NCI-H2029 treated with DMSO at 0.1 percent for 48 hours (cell line): ENCODE measurements around the gene SPACA4.
"Not testable (repeated sequence)": the region's sequence is repeated elsewhere in the genome, so short reads cannot be mapped to it uniquely, and the experiment has no call there.

ENCODE experiments used
- DNase-seq: peaks from one replicate; lab custom pipeline; 2025; lab: John Stamatoyannopoulos, UW

The SPACA4 gene, protein sequence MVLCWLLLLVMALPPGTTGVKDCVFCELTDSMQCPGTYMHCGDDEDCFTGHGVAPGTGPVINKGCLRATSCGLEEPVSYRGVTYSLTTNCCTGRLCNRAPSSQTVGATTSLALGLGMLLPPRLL

DNA sequence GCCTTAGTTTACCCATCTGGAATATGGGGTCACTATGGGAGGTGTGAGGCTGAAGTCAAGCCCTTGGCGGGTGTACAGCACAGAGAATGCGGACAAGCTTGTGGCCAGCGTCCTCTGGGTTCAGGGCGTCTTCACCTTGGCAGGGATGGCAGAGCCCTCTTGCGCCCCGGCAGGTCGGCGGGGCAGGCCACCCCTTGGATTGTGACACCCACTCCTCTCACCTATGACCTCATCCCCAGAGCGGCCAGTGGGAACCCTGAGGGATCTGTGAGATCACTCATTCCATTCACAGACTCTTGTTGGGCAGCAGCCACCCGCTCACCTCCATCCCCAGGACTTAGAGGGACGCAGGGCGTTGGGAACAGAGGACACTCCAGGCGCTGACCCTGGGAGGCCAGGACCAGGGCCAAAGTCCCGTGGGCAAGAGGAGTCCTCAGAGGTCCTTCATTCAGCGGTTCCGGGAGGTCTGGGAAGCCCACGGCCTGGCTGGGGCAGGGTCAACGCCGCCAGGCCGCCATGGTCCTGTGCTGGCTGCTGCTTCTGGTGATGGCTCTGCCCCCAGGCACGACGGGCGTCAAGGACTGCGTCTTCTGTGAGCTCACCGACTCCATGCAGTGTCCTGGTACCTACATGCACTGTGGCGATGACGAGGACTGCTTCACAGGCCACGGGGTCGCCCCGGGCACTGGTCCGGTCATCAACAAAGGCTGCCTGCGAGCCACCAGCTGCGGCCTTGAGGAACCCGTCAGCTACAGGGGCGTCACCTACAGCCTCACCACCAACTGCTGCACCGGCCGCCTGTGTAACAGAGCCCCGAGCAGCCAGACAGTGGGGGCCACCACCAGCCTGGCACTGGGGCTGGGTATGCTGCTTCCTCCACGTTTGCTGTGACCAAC lies at the start of gene SPACA4:
SPACA4 (plus strand) TSS at position 280 of the 896 bp plus-strand sequence; CDS start at position 517, 237 bp downstream.
- no peak for DNase-seq

DNA sequence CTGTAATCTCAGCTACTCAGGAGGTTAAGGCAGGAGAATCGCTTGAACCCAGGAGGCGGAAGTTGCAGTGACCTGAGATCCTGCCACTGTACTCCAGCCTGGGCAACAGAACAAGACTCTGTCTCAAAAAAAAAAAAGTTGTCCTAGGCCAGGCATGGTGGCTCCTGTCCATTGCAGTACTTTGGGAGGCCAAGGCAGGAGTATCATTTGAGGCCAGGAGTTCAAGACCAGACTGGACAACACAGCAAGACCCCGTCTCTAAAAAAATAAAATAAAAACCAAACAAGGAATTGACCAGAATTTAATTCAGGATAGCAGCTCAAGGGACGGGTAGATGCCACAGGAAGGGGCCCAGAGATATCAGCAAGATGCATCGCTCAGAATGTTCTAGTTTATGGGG lies 49.7 kb upstream of the SPACA4 start:
- DNase-seq: no peak

DNA sequence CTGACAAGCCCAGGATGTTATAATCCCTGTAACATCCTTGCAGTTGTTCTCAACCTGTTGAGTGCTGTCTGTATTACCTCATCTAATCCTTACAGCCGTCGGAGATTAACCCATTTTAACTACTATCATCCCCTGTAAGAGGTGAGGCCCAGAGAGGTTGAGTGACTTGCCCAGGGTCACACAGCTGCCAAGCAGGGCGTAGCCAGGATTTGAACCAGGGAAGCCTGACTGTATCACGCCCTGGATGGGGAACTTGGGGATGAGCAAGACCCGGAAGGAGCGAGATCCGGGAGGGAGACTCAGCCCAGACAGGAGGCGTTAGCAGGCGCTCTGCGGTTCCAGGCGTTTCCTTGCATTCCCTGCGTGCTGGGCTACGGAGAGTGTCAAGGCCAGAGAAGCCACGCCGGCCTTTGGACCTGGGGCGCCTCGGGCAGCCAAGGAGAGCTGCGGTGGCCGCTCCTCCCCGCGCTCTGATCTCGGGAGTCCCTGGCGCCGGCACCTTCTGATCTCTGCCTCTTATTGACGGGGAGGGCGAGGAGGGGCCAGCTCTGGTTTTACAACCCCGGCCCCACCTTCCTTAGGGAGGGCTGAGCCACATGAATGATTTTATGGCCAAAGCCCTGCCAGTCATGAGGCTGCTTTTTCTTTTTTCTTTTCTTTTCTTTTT lies 48.4 kb upstream of the SPACA4 start:
- no peak for DNase-seq

DNA sequence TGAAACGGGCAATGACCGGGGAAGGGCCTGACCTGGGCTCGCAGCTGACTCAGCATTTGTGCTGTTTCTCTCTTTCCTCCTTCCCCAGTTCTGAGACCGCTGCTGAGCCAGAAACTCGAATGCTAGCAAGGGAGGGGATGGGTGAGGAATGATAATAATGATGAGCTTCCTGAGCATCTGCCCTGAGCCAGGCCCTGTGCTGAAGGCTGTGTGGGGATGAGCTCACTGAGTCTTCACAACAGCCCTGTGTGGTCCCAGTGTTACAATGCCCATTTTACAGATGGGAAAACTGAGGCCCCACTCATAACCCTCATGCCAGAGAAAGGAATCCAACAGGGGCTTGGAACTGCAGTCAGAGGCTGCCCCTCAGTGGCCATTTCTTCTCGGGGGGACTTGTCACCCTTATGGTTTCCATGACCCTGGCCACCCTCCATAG lies 46.4 kb upstream of the SPACA4 start:
- DNase-seq: no peak

DNA sequence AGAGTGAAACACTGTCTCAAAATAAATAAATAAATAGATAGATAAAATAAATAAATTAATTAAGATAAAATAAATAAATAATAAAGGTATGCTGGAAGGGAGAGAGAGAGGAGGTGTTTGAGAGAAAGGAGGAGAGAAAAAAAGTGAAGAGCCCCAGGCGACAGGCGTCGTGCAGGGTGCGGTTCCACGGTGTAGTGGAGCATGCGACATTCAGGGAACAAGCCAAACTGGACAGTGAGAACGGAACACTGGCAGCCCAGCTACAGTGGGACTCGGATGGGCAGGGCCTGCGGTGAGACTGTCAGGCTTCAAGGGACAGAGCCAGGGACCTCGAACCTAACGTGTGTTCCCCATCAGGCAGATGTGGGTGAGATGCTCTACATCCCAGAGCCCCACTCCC lies 45.1 kb upstream of the SPACA4 start:
- no peak for DNase-seq

DNA sequence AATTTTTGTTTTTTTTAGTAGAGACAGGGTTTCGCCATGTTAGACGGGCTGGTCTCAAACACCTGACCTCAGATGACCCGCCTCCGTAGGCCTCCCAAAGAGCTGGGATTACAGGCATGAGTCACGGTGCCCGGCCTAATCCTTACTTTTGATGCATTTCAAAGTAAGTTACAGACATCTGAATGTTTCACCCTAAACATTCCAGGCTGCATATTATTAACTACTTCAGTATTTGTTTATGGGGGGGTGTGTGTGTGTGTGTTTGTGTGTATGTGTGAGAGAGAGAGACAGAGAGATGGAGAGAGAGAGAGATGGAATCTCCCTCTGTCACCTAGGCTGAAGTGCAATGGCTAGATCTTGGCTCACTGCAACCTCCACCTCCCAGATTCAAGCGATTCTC lies 41.5 kb upstream of the SPACA4 start:
- no peak for DNase-seq

DNA sequence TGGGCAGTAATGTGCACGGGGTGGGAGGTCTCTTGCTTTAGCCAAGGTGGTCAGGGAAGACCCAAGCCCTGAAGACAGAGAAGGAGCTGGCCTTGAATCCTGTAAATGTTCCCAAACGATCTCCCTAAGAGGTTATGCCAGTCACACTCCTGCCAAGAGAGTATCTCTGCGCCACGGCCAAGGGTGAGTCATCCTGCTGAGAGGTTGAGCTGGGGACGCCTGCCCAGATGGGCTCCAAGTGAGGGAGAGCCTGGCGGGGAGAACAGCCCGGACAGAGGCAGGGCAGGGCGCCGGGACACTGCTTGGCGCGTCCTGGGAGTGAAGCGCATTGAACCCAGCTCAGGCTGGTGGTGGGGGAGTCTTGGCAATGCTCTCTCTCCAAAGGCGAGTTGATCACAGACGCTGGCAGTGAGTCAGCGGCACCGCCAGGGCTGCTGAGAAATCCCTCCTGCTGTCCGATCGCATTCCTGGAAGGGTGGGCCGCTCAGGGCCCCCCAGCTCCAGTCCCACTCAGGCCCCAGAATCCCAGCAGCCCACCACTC lies 38.1 kb upstream of the SPACA4 start:
- DNase-seq: peak; percentile 75

DNA sequence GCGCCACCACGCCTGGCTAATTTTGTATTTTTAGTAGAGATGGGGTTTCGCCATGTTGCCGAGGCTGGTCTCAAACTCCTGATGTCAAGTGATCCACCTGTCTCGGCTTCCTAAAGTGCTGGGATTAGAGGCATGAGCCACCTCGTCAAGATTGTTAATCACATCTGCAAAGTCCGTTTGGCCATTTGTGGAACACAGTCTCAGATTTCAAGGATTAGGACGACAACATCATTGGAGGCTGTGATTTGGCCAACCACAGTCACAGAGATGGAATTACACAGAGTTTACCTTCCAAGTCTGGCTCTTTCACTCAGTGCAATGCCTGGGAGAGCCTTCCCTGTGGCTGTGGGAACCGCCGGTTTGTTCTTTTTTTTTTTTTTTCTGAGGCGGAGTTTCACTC lies 36.7 kb upstream of the SPACA4 start:
- peak; percentile 48 for DNase-seq

DNA sequence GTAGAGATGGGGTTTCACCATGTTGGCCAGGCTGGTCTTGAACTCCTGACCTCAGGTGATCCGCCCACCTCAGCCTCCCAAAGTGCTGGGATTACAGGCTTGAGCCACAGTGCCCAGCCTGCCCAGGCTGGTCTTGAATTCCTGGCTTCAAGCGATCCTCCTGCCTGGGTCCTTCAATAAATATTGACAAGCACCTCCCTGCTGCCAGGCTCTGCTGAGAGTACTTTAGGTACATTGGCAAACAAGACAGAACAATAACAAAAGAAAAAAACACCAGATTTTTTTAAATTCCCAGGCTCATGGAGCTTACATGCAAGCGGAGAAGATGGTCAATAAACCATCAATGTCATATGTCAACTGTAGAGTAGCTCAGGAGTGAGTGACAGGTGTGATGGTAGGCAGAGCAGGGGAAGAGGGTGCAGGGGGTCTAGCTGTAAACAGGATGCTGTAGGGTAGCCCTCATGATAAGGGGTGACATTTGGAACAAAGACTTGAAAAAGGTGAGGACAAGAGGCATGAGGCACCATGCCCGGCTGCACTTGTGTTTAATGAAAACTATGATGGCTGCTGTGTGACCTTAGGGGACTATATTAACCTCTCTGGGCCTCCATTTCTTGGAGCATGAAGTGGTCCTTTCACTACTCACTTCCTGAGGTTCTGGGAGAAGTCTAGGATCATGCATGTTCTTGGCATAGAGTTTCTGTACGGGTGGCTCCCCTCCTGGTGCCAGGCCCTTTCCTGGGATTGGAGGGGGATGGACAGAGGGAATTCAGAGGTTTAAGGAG lies 35.0 kb upstream of the SPACA4 start:
- peak; percentile 75 for DNase-seq

DNA sequence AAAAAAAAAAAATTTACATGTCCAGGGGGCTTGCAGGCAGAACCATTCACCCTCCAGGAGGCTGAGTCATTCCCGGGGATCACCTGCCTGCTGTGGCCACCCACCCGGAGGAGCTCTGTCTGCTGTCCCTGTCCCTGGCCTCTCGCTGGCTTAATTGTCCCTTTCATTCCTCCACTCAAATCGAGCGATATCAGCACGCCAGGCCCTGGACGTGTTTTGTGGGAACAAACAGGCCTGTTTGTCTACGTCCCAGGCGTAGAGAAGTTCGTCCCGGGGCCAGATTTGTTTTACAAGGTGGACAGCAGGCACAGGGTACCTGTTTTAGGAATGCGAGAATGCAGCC lies 33.4 kb upstream of the SPACA4 start:
- no peak for DNase-seq

DNA sequence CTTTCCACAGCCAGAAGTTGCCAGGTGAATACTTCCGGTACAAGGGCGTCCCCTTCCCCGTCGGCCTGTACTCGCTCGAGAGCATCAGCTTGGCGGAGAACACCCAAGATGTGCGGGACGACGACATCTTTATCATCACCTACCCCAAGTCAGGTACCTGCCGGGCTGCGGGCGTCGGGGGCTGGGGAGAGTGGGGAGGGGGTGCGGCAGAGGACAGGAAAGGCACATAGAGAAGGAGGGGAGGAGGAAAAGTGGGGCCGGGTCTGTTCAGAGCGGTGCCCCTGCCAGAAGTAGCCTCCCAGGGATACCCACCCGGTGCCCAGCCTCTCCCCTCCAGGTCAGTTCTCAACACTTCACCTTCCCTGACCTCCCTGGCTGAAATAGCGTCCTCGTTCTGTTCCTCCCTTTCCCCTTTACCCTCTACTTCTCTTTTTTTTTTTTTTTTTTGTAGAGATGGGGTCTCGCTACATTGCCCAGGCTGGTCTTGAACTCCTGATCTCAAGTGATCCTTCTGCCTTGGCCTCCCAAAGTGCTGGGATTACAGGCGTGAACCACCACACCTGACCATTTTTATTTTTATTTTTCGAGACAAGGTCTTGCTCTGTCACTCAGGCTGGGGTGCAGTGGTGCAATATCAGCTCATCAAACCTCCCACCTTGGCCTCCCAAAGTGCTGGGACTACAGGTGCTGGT lies 30.5 kb upstream of the SPACA4 start:
- no peak for DNase-seq

DNA sequence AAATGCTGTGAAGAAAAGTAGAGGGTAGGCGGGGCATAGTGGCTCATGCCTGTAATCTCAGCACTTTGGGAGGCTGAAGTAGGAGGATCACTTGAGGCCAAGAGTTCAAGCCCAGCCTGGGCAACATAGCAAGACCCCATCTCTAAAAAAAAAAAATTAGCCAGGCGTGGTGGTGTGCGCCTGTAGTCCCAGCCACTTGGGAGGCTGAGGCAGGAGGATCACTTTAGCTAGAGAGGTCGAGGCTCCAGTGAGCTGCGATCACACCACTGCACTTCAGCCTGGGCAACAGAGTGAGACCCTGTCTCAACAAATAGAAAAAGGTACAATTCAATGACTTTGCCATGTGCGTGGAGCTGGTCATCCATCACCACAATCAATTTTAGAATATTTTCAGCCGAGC lies 28.6 kb upstream of the SPACA4 start:
- not testable (repeated sequence) for DNase-seq

DNA sequence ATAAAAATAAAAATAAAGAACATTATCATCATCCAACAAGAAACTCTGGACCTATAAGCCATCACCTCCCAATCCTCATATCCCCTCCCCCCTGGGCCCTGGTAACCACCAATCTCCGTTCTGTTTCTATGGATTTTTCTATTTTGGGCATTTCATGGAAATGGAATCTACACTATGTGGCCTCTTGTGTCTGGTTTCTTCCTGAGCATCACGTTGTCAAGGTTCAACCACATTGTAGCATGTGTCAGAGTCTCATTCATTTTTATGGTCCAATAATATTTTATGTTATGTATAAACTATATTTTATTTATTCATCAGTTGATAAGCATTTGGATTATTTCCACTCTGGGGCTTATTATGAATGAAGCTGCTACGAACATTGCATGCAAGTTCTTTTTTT lies 27.7 kb upstream of the SPACA4 start:
- DNase-seq: no peak

DNA sequence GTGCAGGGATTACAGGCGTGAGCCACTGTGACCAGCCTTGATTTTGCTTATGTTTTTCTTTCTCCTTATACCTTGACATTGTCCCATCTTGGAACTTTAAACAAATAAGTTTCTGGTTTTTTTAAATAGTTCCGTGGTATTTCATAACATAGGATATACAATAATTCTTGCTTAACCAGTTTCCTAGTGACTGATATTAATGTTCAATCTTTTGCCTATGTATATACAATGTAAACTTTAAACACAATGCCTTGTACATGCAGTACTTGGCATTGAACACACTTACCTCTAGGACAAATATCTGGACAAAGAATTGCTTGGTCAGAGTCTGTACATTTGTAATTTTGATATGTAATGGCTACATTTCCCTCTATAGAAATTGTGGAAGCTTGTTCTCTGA lies 24.4 kb upstream of the SPACA4 start:
- no peak for DNase-seq

DNA sequence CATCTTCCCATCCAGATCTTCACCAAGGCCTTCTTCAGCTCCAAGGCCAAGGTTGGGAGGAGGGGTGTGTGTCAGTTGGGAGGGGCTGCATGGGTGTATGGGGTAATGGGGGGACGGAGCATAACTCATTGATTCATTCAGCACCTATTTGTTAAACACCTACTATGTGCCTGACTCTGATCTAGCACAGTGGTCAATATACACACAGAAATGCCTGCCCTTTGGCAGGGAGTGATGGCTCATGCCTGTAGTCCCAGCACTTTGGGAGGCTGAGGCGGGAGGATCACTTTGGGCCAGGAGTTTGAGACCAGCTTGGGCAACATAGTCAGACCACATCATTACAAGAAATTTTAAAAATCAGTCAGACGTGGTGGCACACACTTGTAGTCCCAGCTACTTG lies 19.2 kb upstream of the SPACA4 start:
- no peak for DNase-seq

DNA sequence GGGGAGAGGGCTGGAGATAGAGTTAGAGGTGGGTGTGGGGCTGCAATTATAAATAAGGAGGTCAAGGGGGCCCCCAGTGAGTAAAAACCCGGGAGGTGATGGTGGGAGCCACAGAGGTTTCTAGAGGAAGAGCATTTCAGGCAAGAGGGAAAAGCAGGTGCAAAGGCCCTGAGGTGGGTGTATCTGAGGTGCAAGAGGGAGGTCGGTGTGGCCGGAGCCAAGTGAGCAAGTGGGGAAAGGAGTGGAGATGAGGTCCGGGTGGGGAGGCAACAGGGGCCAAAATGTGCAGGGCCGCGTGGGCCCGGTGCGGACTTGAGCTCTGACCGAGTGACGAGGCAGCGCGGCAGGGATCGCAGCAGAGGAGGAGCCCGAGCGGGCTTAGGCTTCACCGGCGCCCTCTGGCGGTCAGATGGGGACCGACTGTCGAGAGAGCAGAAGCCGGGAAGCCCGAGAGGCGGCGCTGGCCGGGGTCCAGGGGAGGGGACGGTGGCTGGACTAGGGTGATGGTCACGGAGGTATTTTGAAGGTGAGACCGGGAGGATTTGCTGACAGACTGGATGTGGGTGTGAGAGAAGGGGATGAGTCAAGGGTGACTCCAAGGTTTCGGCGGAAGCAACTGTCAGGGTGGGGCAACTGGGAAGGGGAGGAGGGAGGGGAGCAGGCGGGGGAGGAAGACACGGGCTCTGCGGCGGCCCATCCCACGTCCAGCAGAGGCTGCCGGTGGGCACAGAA lies 17.7 kb upstream of the SPACA4 start:
- peak; percentile 70 for DNase-seq

DNA sequence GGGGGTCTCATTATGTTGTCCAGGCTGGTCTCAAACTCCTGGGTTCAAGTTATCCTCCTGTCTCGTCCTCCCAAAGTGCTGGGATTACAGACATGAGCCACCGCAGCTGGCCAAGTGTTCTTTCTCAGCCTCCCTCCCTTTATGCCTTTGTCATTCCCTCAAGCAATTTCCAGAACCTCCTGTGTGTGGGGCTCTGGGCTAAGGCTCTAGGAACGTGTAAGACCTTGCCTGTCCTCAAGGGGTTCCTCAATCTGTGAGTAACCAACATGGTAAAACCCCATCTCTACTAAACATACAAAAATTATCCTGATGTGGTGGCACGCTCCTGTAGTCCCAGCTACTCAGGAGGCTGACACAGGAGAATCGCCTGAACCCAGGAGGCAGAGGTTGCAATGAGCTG lies 15.5 kb upstream of the SPACA4 start:
- DNase-seq: no peak

DNA sequence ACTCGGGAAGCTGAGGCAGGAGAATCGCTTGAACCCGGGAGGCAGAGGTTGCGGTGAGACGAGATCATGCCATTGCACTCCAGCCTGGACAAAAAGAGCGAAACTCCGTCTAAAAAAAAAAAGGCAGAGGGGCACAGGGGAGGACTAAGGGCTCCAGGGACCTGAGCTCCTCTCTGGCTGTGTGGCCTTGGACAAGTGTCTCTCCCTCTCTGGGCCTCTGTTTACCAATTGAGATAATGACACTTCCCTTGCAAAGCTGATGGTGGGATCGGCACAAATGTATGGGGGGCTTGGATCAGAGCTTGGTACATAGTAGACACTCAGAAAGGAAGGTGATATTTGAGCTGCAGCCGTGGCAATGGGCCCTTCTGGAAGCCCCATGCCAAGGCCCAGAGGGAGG lies 11.4 kb upstream of the SPACA4 start:
- no peak for DNase-seq

DNA sequence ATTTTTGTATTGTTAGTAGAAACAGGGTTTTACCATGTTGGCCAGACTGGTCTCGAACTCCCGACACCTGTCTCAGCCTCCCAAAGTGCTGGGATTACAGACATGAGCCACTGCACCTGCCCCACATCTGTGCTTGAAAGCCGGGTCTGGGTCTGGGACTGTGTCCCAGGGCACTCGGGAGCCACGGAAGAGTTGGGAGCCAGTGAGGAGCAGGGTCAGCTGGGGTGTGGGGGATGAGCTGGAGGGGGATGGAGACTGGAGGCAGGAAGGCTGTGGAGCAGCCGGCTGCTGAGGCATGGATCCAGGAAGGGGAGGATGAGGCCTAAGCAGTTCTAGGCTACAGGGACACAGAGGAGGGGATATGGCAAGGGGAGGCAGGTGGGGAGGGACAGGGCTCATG lies 10.7 kb upstream of the SPACA4 start:
- no peak for DNase-seq

DNA sequence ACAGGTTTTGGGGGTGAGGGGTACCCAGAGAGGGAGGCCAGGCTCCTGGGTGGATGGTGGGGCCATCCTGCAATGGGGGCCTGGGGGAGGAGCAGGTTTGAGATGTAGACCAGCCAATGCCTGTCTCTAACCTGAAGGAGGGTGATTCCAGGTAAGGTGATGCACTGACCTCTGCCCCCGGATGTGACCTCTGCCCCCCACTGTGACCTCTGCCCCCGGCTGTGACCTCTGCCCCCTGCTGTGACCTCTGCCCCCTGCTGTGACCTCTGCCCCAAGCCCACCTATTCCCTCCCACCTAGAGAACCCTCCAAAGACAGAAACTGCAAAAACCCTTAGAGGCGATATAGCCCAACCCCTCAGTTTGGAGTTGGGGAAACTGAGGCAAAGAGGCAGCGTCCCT lies 10.3 kb upstream of the SPACA4 start:
- no peak for DNase-seq
